NK-92 treated with Interleukin-12 subunit alpha and Interleukin-12 subunit beta, amount 100 ng/mL, for 24 hours (cell line): Measurements from ENCODE around the gene TPX2.
A peak's percentile ranks its signal among the peaks of the same experiment; 100 is the strongest.
"Not testable (repeated sequence)": the region's sequence is repeated elsewhere in the genome, so short reads cannot be mapped to it uniquely, and the experiment has no call there.

ENCODE experiments used
- DNase-seq: peaks from one replicate; lab custom pipeline; 2025; lab: John Stamatoyannopoulos, UW

TPX2 gene

DNA sequence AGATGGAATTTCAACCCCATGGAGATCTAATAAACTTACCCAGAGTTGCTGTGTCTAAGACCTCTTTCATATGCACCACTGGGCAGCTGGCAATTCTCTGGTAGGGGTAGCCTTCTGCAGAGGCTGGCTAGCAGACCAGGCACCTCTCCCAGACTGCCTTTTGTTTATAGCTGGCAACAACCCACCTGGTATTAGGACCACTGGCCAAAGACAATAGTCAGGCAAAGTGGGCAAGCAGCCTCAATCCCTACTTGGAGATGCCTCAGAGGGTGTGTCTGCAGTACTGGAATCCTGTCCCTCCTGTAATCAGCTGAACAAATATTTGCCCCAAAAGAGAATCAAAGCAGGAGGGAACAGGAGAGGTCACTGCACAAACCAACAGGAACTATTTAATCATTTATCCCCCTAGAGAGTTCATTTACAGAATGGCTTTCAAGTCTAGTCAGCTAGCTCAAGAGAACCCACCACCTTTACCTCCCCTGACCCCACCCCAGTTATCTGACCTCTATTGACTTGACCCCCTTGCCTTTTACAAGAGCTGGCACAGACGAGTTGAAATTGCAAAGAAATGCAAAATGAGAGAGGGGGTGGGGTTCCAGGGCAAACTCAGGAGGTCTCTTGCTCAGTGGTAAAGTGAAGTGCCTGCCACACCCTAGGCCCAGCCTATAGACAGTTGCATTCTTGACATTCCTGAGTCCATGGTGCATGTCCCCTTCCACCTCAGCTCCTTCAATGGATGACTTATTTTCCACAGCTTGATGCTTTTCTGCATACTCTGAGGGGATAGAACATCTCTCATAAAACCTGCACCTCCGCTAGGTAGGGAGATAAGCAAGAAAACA lies 19.2 kb upstream of the TPX2 start:
- no peak for DNase-seq

DNA sequence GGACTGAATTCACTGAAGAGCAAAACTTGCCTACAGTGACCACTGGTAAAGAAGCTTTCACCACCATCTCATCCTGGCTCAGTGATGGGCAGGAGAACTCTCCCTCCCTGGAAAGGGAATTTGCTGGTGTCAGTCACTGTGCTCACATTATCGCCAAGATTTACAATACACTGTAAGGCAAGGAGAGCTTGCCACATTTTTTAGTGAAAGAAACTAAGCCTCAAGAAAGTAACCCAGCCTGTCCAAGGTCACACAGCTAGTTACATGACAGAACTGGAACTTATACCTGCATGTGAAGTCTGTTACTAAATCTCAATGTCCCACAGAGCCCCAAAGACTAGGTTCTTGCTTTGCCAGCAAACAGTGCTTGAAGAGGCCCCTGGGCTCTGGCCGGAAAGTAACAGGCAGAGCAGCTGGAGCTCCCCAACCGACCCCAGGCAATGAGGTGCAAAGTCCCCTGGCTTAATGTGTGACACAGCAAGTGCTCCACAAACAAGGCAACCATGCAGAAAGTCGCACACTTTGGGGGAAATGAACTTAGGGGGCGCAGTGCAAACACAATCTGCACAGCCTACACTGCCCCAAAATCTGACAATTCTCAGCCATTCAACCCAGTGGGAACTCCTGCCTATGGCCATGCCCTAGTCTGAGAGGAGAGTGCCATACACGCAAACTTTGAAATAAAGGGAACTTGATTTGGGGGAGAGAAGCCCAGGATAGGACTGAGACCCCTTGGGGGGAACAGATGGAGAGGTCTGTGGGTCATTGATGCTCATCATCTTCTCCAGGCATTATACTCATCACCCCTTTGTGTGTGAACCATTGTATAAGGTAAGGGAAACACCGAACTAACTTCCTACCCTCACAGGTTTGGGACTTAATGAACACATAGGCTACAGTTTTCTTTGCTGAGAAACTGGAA lies 18.3 kb upstream of the TPX2 start:
- DNase-seq, result peak; percentile 65

DNA sequence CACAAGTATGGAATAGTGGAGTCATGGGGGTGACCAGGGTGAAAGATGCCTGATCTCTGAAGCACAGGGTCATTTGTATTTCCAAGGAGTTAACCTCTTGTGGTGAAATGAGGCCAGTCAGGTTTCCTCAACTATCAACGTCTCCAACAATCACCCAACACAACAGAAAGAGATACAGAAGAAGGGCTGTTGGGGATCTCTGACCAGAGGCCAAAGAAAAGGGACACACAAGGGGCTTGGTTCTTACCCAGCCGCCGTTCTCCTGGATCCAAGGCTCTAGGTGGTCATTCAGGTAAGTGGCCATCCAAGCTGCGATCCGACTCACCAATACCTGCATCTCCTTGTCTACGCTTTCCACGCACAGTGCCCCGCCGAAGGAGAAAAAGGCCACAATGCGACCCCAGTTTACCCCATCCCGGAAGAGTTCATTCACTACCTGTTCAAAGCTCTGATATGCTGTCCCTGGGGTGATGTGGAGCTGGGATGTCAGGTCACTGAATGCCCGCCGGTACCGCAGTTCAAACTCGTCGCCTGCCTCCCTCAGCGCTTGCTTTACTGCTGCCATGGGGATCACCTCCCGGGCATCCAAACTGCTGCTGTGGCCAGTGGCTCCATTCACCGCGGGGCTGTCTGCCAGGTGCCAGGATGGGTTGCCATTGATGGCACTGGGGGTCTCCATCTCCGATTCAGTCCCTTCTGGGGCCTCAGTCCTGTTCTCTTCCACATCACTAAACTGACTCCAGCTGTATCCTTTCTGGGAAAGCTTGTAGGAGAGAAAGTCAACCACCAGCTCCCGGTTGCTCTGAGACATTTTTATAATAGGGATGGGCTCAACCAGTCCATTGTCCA lies 17.5 kb upstream of the TPX2 start:
- DNase-seq, result peak; percentile 21

GRCh38 chr20:31722257-31723068 lies 16.6 kb upstream of the TPX2 start, which contains the start of gene BCL2L1:
Gene BCL2L1, minus strand, starts transcription at chr20:31722868. Its CDS starts 650 bp downstream, at chr20:31722218.
- DNase-seq, result peak; percentile 66

- DNase-seq, result no peak
Observed at GRCh38 chr20:31723069-31723318, 16.1 kb upstream of the TPX2 start.

- DNase-seq, result peak; percentile 99
Observed at GRCh38 chr20:31723319-31724078, 15.6 kb upstream of the TPX2 start.

DNA sequence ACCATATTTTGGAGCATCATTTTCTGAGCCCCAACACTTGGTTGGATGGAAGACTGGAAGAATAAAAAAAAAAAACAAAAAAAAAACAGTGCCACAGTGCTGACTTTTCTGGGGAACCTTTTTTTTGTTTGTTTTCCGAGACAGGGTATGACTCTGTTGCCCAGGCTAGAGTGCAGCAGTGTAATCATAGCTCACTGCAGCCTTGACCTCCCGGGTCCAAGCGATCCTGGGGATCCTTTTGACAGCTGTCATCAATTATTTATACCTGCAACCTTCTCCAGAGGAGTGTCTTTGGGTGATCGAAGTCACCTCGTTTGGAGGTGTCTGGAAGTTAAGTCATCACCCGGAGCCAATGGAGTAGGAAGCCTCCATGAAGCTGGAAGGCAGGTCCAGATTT lies 7.8 kb upstream of the TPX2 start:
- DNase-seq, result no peak

- no peak for DNase-seq
Observed at GRCh38 chr20:31739550-31739977, 474 bp downstream of the TPX2 start.

- no peak for DNase-seq
Observed at GRCh38 chr20:31740208-31740607, 1.1 kb downstream of the TPX2 start.

DNA sequence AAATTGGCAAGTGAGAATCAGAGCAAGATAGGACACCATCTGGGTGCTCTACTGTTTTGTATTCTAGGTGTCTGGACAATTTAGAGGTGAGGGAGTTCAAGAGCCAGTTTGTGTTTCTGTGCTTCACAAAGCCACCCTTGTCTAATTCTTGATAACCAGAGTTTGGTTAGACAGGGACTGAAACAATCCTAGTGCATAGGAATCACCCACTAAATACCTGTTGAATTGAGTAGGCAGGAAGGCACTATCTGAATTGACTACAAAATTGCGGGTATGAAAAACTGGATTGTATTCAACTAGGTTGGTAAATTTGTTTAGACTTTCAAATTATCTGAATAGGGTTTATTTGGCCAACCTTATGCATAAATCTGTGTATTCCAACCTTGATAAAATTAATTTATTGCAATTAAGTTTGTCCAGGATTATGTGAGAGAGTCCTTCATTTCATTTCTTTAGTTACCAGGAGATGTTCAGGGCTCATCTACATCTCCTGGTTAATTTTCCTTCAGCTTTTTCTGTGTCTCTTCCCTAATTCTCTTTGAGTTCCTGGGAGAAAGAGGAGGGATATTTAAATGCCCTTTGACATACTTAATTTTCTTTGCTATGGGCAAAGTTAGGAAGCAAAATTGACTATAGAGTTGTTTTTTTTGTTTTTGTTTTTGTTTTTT lies 1.7 kb downstream of the TPX2 start:
- no peak for DNase-seq

DNA sequence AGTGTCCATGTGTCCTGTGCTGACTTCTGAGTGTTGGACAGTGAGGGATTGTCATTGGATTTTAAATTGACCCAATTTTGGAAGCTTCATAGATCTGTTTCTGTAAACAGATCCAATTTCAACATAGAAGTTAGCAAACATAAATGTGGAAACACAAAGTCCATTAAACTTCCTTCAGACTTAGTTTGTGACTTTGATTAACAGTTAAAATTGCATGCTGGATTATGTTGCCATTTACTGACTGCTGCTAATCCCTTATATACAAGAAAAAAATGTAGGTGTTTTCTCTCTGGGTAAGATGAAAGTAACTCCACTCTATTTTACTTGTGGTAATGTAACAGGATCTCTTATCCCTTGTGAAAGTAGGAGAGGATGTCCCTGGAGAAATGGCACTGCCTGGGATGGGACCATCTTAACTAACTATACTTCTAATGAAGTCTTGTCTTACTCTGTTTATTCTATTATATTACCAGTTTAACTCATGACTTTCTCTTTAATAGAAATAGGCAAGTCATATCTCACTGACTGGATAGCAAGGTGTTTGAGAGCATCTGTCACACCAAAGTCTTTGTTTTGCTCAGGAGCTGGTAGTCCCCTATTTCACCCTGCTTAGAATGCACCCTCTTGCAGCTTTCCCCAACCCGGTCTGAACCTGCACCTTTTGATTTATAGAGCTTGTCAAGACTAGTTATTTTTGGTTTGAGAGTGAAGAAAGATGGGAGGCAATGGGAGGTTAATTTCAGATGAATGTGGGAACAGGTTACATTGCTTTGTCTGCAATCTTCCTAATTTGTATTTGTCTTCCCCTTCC lies 7.2 kb downstream of the TPX2 start:
- no peak for DNase-seq

GRCh38 chr20:31747028-31747427 lies 7.9 kb downstream of the TPX2 start:
- DNase-seq, result not testable (repeated sequence)

GRCh38 chr20:31747640-31748039 lies 8.6 kb downstream of the TPX2 start:
- no peak for DNase-seq

DNA sequence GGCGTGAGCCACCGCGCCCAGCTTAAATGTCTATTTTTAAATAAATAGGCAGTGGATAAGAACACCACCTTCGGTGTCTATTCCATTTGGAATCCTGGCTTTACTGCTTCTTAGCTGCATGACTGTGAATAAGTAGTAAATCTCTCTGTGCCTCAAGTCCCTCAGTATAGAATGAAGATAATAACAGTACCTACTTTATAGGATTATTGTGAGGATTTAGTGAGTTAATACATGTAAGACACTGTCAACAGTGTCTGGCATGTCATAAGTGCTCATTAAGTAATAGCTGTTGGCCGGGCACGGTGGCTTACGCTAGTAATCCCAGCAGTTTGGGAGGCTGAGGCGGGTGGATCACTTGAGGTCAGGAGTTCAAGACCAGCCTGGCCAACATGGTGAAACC lies 10.1 kb downstream of the TPX2 start:
- DNase-seq, result no peak

GRCh38 chr20:31751126-31751525 lies 12.0 kb downstream of the TPX2 start:
- DNase-seq, result no peak

DNA sequence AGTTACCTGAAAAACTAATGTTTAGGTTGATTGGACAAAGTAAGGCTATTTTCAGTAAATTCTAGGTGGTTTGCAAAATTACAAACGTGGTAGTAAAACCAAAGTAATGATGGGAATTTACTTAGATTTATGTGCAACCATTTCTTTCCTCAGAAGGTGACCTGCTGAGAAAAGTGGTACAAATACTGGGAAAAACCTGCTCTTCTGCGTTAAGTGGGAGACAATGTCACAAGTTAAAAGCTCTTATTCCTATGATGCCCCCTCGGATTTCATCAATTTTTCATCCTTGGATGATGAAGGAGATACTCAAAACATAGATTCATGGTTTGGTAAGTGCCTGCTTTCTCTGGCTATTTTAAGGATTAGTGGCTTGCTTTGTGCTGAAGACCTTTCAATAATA lies 18.2 kb downstream of the TPX2 start:
- DNase-seq, result no peak

DNA sequence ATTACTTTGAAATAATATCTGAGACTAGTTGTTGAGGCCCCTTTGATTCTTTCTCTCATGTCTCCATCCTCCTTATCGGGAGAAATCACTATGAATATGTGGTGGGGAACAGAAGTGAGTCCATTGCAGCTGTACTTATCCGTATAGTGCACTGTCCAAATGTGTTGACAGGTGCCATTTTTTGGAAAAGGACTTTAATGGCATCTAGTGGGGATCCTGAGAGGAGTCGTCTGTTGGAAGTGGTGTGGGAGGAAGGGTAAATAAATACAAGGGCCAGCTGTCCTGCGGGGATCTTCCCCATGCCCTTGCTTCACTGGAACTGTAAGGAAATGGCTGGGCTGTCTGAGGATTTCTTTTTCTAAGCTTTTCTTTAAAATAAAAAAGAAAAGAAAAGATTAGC lies 19.4 kb downstream of the TPX2 start:
- no peak for DNase-seq

DNA sequence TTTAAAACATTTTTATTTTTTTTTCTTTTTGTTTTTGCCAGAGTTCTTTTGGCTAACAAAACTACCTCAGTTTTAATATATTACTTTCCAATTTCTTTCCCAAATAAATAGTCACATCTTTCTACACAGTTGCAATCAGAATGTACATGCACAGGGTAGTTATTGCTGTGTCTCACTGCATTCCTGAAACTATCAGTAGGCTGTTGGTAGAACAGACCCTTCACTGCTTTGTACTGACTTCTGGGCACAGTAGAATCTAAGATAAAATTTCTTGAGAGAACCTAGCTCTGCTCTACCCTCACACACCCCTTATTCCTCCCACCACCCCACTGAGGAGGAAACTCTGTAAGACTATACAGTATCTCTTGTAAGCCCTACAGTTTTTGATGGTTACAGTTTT lies 19.9 kb downstream of the TPX2 start:
- no peak for DNase-seq

DNA sequence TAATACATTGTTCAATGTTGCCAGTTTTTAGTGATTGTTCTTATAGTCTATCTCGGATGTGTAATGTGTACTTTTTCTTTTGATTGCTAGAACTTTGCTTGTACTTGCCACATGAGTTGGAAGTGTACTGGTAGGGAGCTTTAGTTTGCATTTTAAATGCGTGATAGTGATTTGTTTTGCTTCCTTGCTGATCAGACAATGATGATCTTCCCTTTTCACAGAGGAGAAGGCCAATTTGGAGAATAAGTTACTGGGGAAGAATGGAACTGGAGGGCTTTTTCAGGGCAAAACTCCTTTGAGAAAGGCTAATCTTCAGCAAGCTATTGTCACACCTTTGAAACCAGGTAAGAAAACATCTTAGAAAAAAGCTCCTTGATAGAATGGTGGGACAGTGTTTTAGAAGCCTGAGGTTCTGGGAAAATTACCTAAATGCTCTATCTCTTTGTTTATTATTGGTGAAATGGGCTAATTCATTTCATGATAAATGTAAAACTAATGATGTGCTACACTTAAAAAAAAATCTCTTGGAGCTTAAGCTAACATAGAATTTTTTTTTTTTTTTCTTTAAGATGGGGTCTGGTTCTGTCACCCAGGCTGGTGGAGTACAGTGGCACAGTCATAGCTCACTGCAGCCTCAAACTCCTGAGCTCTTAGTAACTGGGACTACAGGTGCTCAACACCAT lies 20.9 kb downstream of the TPX2 start:
- no peak for DNase-seq
